Endothelial cell of umbilical vein (primary cell): ENCODE measurements around the gene CEACAM21. TPM values are rescaled to one million over a fixed set of nuclear protein-coding genes. Genes with fewer than 3 reads are reported as not detected.

Experiments used
- BruUV-seq: library from RNA; stranded (reverse); fragments of 400-500 nt; replicated peaks from 2 replicates; lab custom pipeline; 2021; lab: Mats Ljungman, UMichigan
- CTCF ChIA-PET: fragments of 300-600, 350-600 bp; sonication (Branson Sonifier 250); formaldehyde crosslinking; loops from one replicate; lab custom pipeline; 2021; ENCODE audit warnings: antibody characterized with exemption, inconsistent platforms; lab: Charles Lee
- POLR2A ChIA-PET: fragments of 300-600, 350-600 bp; sonication (Branson Sonifier 250); formaldehyde crosslinking; loops from one replicate; lab custom pipeline; 2021; ENCODE audit warnings: antibody characterized with exemption, inconsistent platforms; lab: Charles Lee
- DNase-seq: peaks from one replicate; pipeline ENCODE4 v3.0.0-alpha.2; 2011; ENCODE audit warnings: low read depth, low spot score
- FAIRE-seq: peaks from 2 replicates; lab custom pipeline; 2011; peaks lifted over from hg19 to GRCh38; lab: Jason Lieb, UNC
- H2AFZ ChIP-seq: 2 replicates; pipeline ENCODE4 v1.6.0; 2012; ENCODE audit warnings: low read depth, low read length, control low read depth, inconsistent platforms
- H3K27ac ChIP-seq: 2 replicates; pipeline ENCODE4 v1.5.1; 2011; ENCODE audit warnings: low read depth, mild to moderate bottlenecking, control low read depth, low read length, moderate library complexity; ENCODE audit not compliant: insufficient read depth
- H3K27me3 ChIP-seq, 2 experiments: 2 replicates each; pipeline versions ENCODE4 v1.6.0 to v1.6.1; 2011; ENCODE audit warnings: low read length in 2 of 2, mixed read lengths in 1 of 2; ENCODE audit not compliant: control insufficient read depth in 2 of 2, insufficient read depth in 2 of 2
- H3K36me3 ChIP-seq, 2 experiments: 2 replicates in 1 of 2; 3 replicates in 1 of 2; pipeline ENCODE4 v1.5.1; 2011; ENCODE audit warnings: low read length in 2 of 2, mild to moderate bottlenecking in 1 of 2, moderate library complexity in 1 of 2; ENCODE audit not compliant: control insufficient read depth in 2 of 2, insufficient read depth in 2 of 2; ENCODE audit errors: extremely low read depth in 1 of 2
- H3K4me1 ChIP-seq: 3 replicates; pipeline ENCODE4 v1.5.1; 2011; ENCODE audit warnings: mild to moderate bottlenecking, low read length; ENCODE audit not compliant: control insufficient read depth, insufficient read depth; ENCODE audit errors: extremely low read depth
- H3K4me2 ChIP-seq: 2 replicates; pipeline ENCODE4 v1.6.1; 2011; ENCODE audit warnings: low read length, control low read depth, mixed read lengths; ENCODE audit not compliant: insufficient read depth
- H3K4me3 ChIP-seq, 3 experiments: fragments of 200-600 bp in 1 of 3; sonication (generic), shearing (Covaris generic) in 1 of 3; replicated peaks in 1 of 3; 2 replicates each; pipeline ENCODE4 v1.5.1; 2011 to 2016; ENCODE audit warnings: control low read depth in 3 of 3, low read length in 3 of 3, mild to moderate bottlenecking in 2 of 3, inconsistent platforms in 1 of 3, low read depth in 1 of 3, moderate library complexity in 1 of 3; ENCODE audit not compliant: insufficient read depth in 1 of 3
- H3K79me2 ChIP-seq: 2 replicates; pipeline ENCODE4 v1.6.0; 2012; ENCODE audit warnings: low read length, inconsistent platforms; ENCODE audit not compliant: control insufficient read depth, insufficient read depth
- H3K9ac ChIP-seq: replicated peaks from 2 replicates; pipeline ENCODE3; 2011; ENCODE audit warnings: low read length, control low read depth; ENCODE audit not compliant: insufficient read depth; ENCODE audit errors: extremely low read depth
- H3K9me1 ChIP-seq: replicated peaks from 3 replicates; pipeline ENCODE4 v1.6.0; 2011; ENCODE audit warnings: mild to moderate bottlenecking, low read length; ENCODE audit not compliant: control insufficient read depth, insufficient read depth; ENCODE audit errors: extremely low read depth
- H3K9me3 ChIP-seq: replicated peaks from 2 replicates; pipeline ENCODE4 v1.5.1; 2012; ENCODE audit warnings: low read length, inconsistent platforms; ENCODE audit not compliant: control insufficient read depth, insufficient read depth
- H4K20me1 ChIP-seq: replicated peaks from 2 replicates; pipeline ENCODE3; 2011; ENCODE audit warnings: mild to moderate bottlenecking, low read length; ENCODE audit not compliant: control insufficient read depth, insufficient read depth; ENCODE audit errors: extremely low read depth
- CTCF ChIP-seq, 2 donors: IDR thresholded peaks; 1 replicate in 1 of 2; 2 replicates in 1 of 2; pipeline ENCODE4 v1.5.1; 2011; ENCODE audit warnings: low read length in 2 of 2, mild to moderate bottlenecking in 2 of 2, moderate library complexity in 2 of 2, control low read depth in 1 of 2, inconsistent platforms in 1 of 2, low read depth in 1 of 2; ENCODE audit not compliant: insufficient read depth in 1 of 2; ENCODE audit errors: extremely low read depth in 1 of 2
- EZH2 ChIP-seq: IDR thresholded peaks from 2 replicates; pipeline ENCODE4 v1.6.1; 2012; ENCODE audit warnings: borderline replicate concordance, low read depth, mild to moderate bottlenecking, moderate library complexity, low read length, inconsistent platforms; ENCODE audit not compliant: severe bottlenecking
- FOS ChIP-seq: IDR thresholded peaks from 2 replicates; pipeline ENCODE4 v1.6.1; 2011; ENCODE audit warnings: mild to moderate bottlenecking, low read length, moderate library complexity, borderline replicate concordance; ENCODE audit not compliant: insufficient read depth
- GATA2 ChIP-seq: IDR thresholded peaks from 2 replicates; pipeline ENCODE4 v1.7.0; 2011; ENCODE audit warnings: low read depth, mild to moderate bottlenecking, moderate library complexity, mixed read lengths, low read length; ENCODE audit not compliant: insufficient read length, insufficient read depth
- JUN ChIP-seq: IDR thresholded peaks from 2 replicates; pipeline ENCODE4 v1.6.1; 2011; ENCODE audit warnings: borderline replicate concordance, low read depth; ENCODE audit not compliant: insufficient read length, insufficient read depth
- MYC ChIP-seq: IDR thresholded peaks from one replicate; pipeline ENCODE4 v1.6.1; 2011; ENCODE audit warnings: mild to moderate bottlenecking, low read depth, low read length
- POLR2A ChIP-seq: IDR thresholded peaks from 2 replicates; pipeline ENCODE4 v1.6.1; 2012; ENCODE audit warnings: low read depth, mild to moderate bottlenecking, control low read depth, low read length
- POLR2AphosphoS5 ChIP-seq: IDR thresholded peaks from 2 replicates; pipeline ENCODE4 v1.6.1; 2012; ENCODE audit warnings: low read depth, mild to moderate bottlenecking, control low read depth, low read length, moderate library complexity; ENCODE audit not compliant: insufficient read depth
- dilution Hi-C: fragments of 300-500 bp; cut with MboI; formaldehyde crosslinking; loops from one replicate; pipeline ENCODE4 v1.15.0; 2019; ENCODE audit warnings: low sequenced_read_pairs; ENCODE audit not compliant: extremely low pct_ligation_motif_present
- intact Hi-C: fragments of 100-400 bp; cut with micrococcal nuclease; formaldehyde crosslinking; loops from one replicate; pipeline ENCODE4 v1.10.0; 2022
- polyA plus RNA-seq, 4 experiments: library from polyadenylated mRNA; depleted of rRNA in 3 of 4; stranded (reverse) in 3 of 4; unstranded in 1 of 4; fragments of >200 nt; gene quantifications; 2 replicates each; pipeline versions ENCODE4 v1.2.1 to v1.2.3, GENCODE V29; 2011 to 2012; ENCODE audit warnings: missing spikeins in 1 of 4
- total RNA-seq: library from RNA; stranded (reverse); gene quantifications from 2 replicates; pipeline ENCODE4 v1.2.3, GENCODE V29; 2021
- TF ChIP-seq, protein P1 (sequence below): IDR thresholded peaks from 2 replicates; pipeline ENCODE4 v1.6.1; 2011; ENCODE audit not compliant: insufficient read depth, insufficient read length

The CEACAM21 gene
- total and polyA plus RNA-seq, 2 donors (not counting 3 experiments of a cell fraction or from before 2014, with no cell fraction given), result 0.81 to 1.7 TPM

GRCh38 chr19:41530184-41530534, 45.8 kb upstream of the CEACAM21 start:
- H3K4me1 ChIP-seq, result peaks cover 31% of the 10 kb centered on the region
- peak overlapping the region; percentile 44 for H3K4me2 ChIP-seq
- no peaks in the 10 kb centered on the region for H3K9me1 ChIP-seq
- intact Hi-C loops (no loop called here), dilution Hi-C loops (no loop called here)
- peaks cover 6% of the 10 kb centered on the region for H3K9me3 ChIP-seq
- H2AFZ ChIP-seq, result no peak overlapping the region
- CTCF ChIA-PET, result interaction anchor here (0.6 to 3.2 kb wide), 5 partner anchors 19 to 352 kb away, joined by 4 to 40 read pairs (median 10); no protein-coding TSS in a partner anchor
- no peaks in the 10 kb centered on the region for H3K36me3 ChIP-seq
- no TSS peak for BruUV-seq
- peak overlapping the region; percentile 10 for H3K9ac ChIP-seq
- DNase-seq, result no peak
- POLR2A ChIA-PET, result interaction anchor here (0.9 to 3.3 kb wide), 3 partner anchors 19 to 51 kb away, joined by 3 to 38 read pairs (median 3); no protein-coding TSS in a partner anchor
- H3K79me2 ChIP-seq, result no peaks in the 10 kb centered on the region
- peak overlapping the region; percentile 85 for H3K27ac ChIP-seq
- no peaks in the 10 kb centered on the region for H4K20me1 ChIP-seq
- TF ChIP-seq EZH2 (no peak), MYC (no peak)
- H3K27me3 ChIP-seq, result peaks cover 25 to 30% of the 10 kb centered on the region in 2 experiments
- no peak overlapping the region for H3K4me3 ChIP-seq
- FAIRE-seq, result no peak

- FAIRE-seq, result no peak
Observed at GRCh38 chr19:41530761-41531301, 45.1 kb upstream of the CEACAM21 start.

More at GRCh38 chr19:41530761-41531301, 45.1 kb upstream of the CEACAM21 start:
- peak; percentile 90 for TF ChIP-seq GATA2
- TF ChIP-seq MYC, result no peak
- TF ChIP-seq FOS, result no peak
- TF ChIP-seq, protein P1, sequence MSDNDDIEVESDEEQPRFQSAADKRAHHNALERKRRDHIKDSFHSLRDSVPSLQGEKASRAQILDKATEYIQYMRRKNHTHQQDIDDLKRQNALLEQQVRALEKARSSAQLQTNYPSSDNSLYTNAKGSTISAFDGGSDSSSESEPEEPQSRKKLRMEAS, result no peak
- TF ChIP-seq JUN, result peak; percentile 44
- TF ChIP-seq EZH2, result no peak
- peak; percentile 1 for TF ChIP-seq POLR2AphosphoS5
- TF ChIP-seq CTCF (IDR thresholded peaks at IDR 0.05; ENCODE audit: extremely low read depth in 1 of 2, insufficient read depth in 1 of 2, low read depth in 1 of 2, low read length in 2 of 2), result no peak
- TF ChIP-seq POLR2A, result peak; percentile 14
- no peak overlapping the region for H3K4me3 ChIP-seq
- no peaks in the 10 kb centered on the region for H3K79me2 ChIP-seq
- H3K9me1 ChIP-seq, result no peaks in the 10 kb centered on the region
- BruUV-seq, result TSS peak; percentile 86
- dilution Hi-C loops, result no loop called here
- H3K36me3 ChIP-seq, result no peaks in the 10 kb centered on the region
- CTCF ChIA-PET, result interaction anchor here (1.0 to 3.2 kb wide), 9 partner anchors 12 to 91 kb away, joined by 4 to 40 read pairs (median 7); partner anchors contain the start of gene DMAC2
- peaks cover 19 to 24% of the 10 kb centered on the region in 2 experiments for H3K27me3 ChIP-seq
- H3K4me1 ChIP-seq, result peaks cover 31% of the 10 kb centered on the region
- H2AFZ ChIP-seq, result no peak overlapping the region
- peak overlapping the region; percentile 85 for H3K27ac ChIP-seq
- intact Hi-C loops, result loop anchor here (1.0 kb wide), 4 partner anchors 18 to 208 kb away; no protein-coding TSS in a partner anchor
- H3K9ac ChIP-seq, result peak overlapping the region; percentile 16
- peaks cover 6% of the 10 kb centered on the region for H3K9me3 ChIP-seq
- POLR2A ChIA-PET, result interaction anchor here (0.5 to 3.3 kb wide), 9 partner anchors 18 to 91 kb away, joined by 3 to 38 read pairs (median 5); partner anchors contain the start of gene DMAC2
- H4K20me1 ChIP-seq, result no peaks in the 10 kb centered on the region
- H3K4me2 ChIP-seq, result peak overlapping the region; percentile 44
- peak; percentile 84 for DNase-seq
